GM12875 (cell line): Measurements from ENCODE around the gene PLXNA4.

Source experiments
- H3K4me3 ChIP-seq: one replicate; pipeline ENCODE4 v1.5.1; 2011; ENCODE audit warnings: low read depth, low read length, control low read depth
- CTCF ChIP-seq: IDR thresholded peaks from 2 replicates; pipeline ENCODE4 v1.5.1; 2011; ENCODE audit warnings: low read depth, mild to moderate bottlenecking, control low read depth, inconsistent platforms, low read length, moderate library complexity, borderline replicate concordance; ENCODE audit not compliant: insufficient read depth

The PLXNA4 gene

DNA sequence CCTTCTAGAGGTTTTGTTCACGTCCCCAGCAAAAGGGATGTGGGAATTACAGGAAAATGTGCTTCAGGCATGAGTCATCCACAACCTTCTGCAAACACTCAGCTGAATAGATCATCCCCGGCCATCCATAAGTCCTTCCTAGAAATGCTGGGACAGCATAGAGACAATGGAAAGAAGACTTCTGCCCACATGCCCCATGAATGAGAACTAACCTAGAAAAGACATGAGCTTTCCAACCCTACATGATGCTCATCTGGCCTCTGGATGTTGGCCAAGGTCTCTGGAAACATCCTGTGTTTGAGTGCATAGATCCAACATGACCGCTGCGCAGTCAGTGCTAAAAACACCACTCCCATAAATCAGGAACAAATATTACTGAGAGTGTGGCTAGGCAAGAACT, 277.5 kb downstream of the PLXNA4 start:
- H3K4me3 ChIP-seq, result no peak overlapping the region
- TF ChIP-seq CTCF, result no peak

- no peak overlapping the region for H3K4me3 ChIP-seq
- TF ChIP-seq CTCF, result no peak
Observed at GRCh38 chr7:132296820-132297219, 279.4 kb downstream of the PLXNA4 start.

DNA sequence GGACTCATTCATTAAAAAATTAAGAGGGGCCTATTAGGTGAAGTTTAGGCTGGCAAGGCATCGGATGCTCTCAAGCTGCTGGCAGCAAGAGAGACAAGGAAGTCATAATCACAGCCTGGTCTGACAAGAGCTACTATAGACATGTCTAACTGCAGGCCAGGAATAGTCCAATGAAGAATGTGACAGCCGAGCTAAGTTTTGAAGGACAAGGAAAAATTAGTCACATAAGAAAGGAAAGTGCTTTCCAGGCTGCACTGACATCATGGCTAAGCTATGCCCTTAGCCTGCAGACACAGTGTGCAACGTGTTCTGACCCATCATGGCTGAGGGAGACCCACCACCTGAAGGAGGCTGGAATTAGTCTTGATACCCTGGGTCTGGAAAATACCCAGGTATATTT, 281.1 kb downstream of the PLXNA4 start:
- TF ChIP-seq CTCF, result no peak

DNA sequence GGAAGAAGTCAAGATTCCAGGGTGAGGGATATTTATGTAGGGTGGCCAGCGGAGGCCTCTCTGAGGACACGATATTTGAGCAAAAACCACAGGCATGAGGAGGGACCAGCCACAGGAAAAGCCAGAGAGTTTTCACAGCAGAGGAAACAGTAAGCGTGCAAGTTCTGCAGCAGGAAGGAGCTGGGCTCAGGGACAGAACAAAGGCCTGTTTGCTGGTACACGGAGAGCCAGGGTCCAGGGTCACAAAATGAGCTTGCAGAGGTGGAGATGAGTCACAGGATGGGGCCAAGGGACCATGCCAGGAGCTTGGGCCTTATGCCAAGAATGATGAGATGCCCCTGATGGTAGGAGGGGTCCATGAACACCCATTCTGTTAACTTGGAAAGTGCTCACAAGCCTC, 283.5 kb downstream of the PLXNA4 start:
- no peak for TF ChIP-seq CTCF

More for the DNA sequence above, 281.1 kb downstream of the PLXNA4 start:
- no peak overlapping the region for H3K4me3 ChIP-seq

DNA sequence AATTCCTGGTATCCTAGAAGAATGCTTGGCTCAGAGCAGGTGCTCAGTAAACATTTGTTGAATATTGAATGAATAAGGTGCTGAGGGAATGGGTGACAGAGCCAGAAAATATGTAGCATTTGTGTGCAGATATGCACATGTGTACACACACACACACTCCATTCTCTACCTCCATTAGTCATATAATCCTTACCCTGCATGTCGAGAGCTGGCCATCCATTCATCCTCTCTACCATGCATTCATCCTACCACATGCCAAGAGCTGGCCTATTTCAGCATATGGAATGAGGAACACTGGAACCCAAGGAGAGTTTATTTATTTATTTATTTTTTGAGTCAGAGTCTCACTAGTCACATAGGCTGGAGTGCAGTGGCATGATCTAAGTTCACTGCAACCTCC, 284.8 kb downstream of the PLXNA4 start:
- no peak overlapping the region for H3K4me3 ChIP-seq

More for the DNA sequence above, 283.5 kb downstream of the PLXNA4 start:
- no peak overlapping the region for H3K4me3 ChIP-seq

DNA sequence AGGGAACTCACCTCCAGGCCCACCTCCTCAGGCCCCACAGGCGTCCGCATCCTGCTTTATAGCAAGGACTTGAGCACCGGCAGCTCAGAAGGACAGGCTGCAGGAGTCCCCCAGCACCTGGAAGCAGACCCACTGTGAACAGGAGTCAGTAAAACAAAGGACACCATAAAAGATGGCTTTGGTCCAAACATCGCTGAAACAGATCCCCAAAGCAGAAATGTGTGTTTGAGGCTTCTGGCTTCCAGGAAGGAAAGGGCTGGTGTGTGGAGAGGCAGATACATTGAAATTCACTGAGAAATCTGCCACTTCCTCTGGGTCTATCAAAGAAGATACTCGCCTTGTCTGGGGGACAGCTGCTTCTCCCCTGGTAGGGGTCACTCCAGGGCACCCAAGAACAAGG, 286.2 kb downstream of the PLXNA4 start:
- no peak overlapping the region for H3K4me3 ChIP-seq
- no peak for TF ChIP-seq CTCF

More for the DNA sequence above, 284.8 kb downstream of the PLXNA4 start:
- no peak for TF ChIP-seq CTCF

- H3K4me3 ChIP-seq, result no peak overlapping the region
- TF ChIP-seq CTCF, result no peak
Observed at GRCh38 chr7:132286836-132287235, 289.4 kb downstream of the PLXNA4 start.
